Omental fat pad (tissue), 4 donors: ENCODE data around the gene LAMC3. TPM values are rescaled to one million over a fixed set of nuclear protein-coding genes. Genes with fewer than 3 reads are reported as not detected.

ENCODE experiments used
- ATAC-seq: fragments of 150-250 bp; one replicate; pipeline ENCODE4 v1.9.1; 2016; ENCODE audit warnings: mild to moderate bottlenecking, moderate library complexity; ENCODE audit not compliant: low FRiP score
- DNase-seq: peaks from one replicate; pipeline ENCODE4 v3.0.0-alpha.2; 2019; ENCODE audit warnings: low spot score
- CTCF ChIP-seq, 3 donors: fragments of 450-650 bp; IDR thresholded peaks; one replicate each; pipeline ENCODE4 v1.5.1; 2016 to 2017; ENCODE audit warnings: antibody characterized with exemption in 3 of 3, mild to moderate bottlenecking in 3 of 3, moderate library complexity in 2 of 3
- total RNA-seq, 4 donors: library from RNA; depleted of rRNA; stranded (reverse); fragments of >200 nt; gene quantifications; one replicate each; pipeline ENCODE4 v1.1.0, GENCODE V29; 2016

The LAMC3 gene
- total RNA-seq, 4 donors from 2014 or later = 0.09 to 1.9 (median 0.65) TPM

DNA sequence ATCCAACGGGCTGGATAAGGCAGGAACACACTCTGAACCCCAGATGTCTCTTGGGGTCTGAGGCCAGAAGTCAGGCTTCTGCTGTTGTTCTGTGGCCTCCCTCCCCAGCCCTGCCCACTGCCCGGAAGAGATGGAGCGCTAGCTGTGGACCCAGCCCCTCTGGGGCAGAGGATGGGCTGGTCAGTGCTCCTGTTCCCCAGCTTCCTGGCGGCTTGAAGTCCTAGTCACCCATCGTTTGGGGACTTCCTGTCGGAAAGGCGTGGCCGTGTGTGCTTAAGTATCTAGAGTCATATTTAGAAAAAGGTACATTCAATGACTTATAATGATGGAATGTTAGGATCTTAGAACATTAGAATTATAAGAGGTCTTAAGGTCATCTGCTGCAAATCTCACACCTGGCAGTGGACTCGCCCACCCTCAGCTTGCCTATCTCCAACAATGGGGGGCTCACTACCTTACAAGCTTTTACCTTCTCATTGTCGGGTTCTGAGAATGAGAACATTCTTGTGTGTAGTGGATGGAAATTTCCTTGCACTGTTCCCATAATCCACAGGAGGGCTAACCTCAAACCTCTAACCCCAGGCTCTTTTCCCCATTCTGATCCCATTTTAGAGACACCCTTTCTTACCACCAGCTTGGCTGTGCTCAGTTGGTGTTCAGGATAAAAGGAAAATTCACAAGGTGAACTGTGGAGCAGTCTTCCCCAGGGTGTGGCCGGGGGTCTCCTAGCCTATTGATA lies 74.0 kb downstream of the LAMC3 start:
- DNase-seq (no peak), ATAC-seq (no peak)
- no peak for TF ChIP-seq CTCF (IDR thresholded peaks at IDR 0.05)

DNA sequence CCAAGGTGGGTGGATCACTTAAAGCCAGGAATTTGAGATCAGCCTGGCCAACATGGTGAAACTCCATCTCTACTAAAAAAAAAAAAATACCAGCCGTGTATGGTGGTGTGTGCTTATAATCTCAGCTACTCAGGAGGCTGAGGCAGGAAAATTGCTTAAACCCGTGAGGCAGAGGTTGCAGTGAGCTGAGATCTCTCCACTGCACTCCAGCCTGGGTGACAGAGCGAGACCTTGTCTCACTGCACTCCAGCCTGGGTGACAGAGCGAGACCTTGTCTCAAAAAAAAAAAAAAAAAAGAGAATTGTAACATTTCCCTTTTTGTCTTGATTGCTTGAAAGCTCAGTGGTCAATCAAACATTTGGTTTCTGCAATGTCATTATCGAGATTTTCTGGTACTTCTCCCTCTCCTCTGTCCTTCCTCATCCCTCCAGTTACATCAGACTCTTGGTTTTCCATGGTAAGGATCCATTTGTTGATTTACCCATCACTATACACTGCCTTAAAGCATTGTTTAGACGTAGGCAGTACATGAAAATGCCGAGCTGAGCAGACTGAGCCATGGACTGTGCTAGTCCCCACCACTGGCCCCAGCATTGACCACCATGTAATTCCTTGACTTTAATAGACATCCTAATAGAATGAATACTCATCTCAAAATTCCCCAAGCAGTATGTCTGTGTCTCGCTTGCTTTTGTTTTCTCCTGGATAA lies 75.8 kb downstream of the LAMC3 start:
- no peak for TF ChIP-seq CTCF (IDR thresholded peaks at IDR 0.05)
- ATAC-seq = no peak
- no peak for DNase-seq

DNA sequence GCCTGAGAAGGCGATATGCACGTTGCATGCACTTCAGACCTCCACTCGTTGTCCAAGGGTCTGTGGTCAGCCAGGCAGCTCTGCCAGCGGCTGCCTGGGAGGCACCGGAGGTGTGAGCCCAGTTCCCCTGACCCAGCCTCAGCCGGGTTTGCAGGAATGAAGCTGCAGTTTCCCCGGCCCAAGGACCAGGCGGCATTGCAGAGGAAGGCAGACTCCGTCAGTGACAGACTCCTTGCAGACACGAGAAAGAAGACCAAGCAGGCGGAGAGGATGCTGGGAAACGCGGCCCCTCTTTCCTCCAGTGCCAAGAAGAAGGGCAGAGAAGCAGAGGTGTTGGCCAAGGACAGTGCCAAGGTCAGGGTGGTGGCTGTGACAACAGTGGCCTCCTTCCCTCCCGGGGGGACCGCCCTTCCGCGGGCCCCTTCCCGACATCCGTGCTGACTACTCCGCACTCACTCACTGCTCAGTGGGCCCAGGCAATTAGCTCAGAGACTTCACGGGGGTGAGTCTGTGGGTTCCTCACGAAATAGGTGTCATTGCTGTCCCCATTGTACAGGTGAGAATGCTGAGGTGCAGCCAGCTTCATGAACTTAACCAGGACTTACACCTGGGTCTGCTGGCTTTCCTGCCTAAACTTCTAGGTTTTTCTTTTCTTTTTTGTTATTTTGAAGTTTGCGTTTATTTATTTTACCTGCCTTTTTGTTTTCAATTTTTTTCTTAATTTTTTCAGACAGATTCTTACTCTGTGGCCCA lies 76.6 kb downstream of the LAMC3 start:
- TF ChIP-seq CTCF (IDR thresholded peaks at IDR 0.05) = no peak
- DNase-seq (no peak), ATAC-seq (no peak)

- DNase-seq (no peak), ATAC-seq (no peak)
- no peak for TF ChIP-seq CTCF (IDR thresholded peaks at IDR 0.05)
These were observed 78.5 kb downstream of the LAMC3 start for GRCh38 chr9:131087354-131087893.

DNA sequence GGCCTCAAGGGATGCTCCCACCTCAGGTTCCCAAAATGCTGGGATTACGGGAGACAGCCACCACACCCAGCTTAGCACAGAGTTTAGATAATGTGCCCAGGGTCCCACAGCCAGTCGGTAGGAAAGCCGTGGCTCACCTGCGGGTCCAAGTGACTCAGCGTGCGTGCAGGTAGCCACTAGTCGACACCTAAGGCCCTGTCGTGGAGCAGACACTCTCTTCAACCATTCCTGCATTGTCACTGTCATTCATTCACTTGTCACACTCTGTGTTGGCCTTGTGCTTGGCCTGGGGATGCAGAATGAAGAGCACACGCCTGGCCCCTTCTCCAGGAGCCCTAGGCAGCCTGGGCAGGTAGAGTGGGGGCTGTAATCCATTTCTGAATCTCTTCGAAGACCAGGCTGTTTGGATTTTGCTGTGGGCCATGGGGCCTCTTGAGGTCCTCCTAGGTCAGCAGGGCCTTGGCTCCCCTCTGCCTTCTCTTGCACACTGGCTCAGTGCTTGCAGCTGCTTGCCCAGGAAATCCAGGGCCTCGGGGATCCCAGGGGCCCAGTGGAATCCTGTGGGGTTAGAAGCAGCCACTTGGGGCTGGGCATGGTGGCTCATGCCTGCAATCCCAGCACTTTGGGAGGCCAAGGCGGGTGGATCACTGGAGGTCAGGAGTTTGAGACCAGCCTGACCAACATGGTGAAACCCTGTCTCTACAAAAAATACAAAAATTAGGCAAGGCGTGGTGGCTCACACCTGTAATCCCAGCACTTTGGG lies 81.2 kb downstream of the LAMC3 start:
- no peak for TF ChIP-seq CTCF (IDR thresholded peaks at IDR 0.05)
- DNase-seq = no peak

DNA sequence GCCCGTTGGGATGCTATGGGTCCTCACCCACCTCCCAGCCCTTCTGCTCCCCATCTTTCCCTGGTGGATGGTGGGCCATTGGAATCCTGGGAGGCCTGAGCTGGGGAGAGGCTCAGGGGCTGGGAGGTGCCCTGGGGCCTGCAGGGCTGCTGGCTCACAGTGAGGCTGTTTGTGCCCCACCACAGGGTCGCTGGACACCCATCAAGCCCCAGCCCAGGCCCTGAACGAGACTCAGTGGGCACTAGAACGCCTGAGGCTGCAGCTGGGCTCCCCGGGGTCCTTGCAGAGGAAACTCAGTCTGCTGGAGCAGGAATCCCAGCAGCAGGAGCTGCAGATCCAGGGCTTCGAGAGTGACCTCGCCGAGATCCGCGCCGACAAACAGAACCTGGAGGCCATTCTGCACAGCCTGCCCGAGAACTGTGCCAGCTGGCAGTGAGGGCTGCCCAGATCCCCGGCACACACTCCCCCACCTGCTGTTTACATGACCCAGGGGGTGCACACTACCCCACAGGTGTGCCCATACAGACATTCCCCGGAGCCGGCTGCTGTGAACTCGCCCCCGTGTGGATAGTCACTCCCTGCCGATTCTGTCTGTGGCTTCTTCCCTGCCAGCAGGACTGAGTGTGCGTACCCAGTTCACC lies 82.5 kb downstream of the LAMC3 start:
- no peak for DNase-seq
- ATAC-seq = no peak
- no peak for TF ChIP-seq CTCF (IDR thresholded peaks at IDR 0.05)

More for the DNA sequence above, 81.2 kb downstream of the LAMC3 start:
- no peak for ATAC-seq
